GM21367 (cell line): ENCODE measurements around the gene USP6.
"Not testable (repeated sequence)": the region's sequence is repeated elsewhere in the genome, so short reads cannot be mapped to it uniquely, and the experiment has no call there.

Experiments used
- ATAC-seq: cut with Tn5 transposase; IDR thresholded peaks from one replicate; pipeline ENCODE4 v1.9.1; 2021; ENCODE audit not compliant: unreplicated experiment

USP6 gene

GRCh38 chr17:5121186-5121841 is 5.5 kb downstream of the USP6 start:
- no peak for ATAC-seq

DNA sequence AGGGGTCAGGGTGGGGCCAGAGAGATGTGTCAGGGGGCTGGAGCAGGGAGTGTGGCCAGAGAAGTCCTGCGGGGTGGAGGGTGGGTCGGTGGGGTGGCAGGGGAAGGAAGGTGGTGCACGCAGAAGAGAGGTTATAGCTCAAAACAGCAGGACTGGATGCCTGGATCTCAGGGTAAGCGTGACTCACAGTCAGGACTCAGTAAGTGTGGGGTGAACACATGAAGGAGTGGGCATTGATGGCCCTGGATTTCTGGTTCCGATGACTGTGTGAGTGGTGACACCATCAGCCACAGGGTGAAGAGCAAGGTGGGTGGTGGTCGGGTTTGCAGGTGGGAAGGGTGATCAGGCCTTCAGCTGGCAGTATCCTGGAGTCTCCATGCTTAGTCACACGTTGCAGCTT is 6.2 kb downstream of the USP6 start:
- ATAC-seq: not testable (repeated sequence)

DNA sequence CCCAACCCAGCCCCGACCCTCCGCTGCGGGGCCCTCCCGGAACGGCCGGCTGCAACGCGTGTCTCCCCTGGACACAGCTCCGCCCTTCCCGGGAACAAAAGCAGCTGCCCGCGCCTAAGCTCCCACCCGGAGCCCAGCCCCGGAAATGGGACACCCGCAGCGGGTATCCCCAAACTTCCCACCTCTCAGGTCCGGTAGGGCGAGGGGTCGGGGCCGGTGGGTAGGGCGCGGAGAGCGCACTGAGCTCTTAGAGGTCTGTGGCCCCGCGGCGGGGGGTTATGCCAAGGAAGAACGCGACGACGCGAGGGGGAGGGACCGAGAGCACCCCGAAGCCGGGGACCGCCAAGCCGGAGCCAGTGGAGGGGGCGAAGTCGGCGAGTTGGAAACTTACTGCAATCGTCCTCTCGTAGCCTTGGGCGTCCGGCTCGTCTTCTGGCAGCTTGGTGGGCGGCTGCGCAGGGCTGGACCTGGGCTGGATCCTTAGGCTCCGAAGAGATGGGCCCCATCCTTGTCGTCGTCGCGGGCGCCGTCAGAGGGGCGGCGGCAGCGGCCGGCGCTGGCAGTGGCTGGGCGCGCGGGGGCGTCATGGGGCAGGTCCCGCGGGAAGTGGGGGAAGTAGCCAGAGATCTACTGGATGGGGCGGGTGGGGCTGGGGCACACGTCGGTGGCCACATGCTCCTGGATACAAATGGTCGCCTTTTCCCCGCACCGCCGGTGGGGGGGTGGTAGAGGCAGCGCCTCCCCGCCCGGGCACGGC is 6.9 kb downstream of the USP6 start:
- ATAC-seq: no peak

DNA sequence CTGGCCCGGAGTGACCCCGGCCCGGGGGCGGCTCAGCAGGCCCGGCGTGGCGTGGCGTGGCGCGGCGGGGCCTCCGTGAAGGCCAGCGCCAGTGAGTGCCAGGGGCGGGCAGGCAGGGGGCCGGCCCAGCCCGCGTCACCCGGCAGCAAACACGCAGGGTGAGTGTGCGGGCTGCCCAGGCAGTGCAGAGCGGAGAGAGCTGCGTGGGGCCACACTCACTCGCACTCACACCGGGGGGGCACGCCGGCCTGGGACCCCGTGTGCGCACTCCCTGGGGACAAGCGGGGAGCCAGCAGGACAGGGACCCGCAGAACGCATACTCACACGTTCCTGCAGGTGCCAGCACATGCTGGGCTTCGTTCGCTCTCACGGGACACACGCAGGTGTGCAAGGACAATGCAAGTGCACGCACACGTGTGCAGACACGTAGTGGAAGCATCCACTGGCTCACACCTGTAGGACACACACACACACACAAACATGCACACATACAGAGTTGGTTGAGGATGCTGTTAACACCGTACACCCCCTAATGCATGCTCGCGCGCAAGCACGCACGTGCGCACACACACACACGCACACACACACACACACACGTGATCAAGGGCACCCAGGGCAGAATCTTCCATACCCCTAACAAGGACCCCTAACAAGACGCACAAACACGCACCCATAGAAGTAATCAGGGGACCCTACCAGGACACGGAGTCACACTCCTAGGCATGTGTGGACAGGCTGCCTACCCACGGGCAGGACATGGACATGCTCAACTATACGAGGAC is 7.7 kb downstream of the USP6 start:
- no peak for ATAC-seq

DNA sequence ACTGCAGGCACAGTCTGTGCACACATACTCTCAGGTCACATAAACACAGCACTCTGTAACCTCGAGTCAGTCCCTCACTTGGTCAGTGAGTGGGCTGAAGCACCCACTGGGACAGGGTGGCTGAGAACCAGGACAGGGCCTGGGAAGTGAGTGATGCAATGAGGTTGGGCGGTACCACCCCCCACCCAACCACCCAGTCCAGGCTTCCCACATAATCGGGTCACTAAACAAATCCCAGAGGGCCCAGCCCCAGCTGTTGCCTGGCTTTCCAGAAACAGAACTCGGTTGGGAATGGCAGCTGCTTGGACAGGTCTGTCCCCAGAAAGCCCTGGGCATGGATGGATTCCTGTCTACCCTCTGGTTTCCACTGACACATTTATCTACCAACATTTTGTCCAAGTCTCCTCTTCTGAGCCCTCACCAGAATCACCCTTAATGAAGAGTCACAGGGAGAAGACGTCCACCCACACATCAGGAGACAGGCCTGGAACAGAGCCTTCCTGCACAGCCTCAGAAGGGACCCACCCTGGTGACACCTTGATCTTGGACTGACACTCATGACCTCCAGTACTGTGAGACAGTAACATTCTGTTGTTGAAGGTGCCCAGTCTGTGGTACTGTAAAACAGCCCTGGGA is 8.4 kb downstream of the USP6 start:
- ATAC-seq: not testable (repeated sequence)

DNA sequence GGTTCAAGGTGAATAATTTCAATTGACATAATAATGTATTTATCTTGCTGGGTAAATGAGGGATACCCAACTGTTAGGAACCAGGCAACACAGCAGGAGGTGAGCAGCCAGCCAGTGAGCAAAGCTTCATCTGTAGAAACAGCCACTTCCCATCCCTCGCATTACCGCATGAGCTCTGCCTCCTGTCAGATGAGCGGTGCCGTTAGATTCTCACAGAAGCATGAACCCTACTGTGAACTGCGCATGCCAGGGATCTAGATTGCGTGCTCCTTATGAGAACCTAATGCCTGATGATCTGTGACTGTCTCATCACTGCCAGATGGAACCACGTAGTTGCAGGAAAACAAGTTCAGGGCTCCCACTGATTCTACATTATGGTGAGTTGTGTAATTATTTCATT is 9.1 kb downstream of the USP6 start:
- ATAC-seq: not testable (repeated sequence)

DNA sequence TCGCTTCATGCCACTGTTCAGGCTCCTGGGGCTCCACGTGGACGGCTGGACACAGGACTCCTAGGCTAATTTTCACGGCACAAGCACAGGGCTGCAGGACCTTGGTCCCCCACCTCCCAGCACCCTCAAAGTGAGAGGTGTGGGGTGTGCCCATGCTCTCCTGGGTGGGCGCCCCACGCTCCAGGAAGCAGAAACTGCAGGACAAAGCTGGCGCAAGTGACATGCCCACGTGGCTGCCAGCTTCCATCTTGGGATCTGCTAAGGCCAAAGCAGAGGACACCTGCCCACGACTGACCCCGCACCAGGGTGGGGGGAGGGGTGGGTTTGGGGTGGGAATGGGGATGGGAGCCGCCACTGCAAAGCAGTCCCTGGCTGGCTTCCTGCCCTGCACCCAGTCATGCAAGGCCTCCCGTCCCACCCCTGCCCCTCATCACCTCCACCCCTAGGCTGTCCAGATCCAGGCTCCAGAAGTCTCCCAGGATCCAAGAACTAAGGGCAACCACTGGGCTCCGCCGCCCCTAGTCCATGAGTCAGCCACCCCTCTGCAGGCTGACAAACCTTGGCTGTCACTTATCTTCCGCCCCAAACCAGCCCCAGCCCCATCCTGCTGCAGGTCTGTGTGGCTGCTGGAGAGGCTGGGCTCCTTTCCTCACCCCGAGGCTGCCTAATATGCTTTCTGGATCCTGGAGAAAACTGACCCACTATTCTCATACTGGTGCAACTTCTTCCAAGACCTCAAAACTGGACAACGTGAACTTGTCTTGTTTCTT is 11.1 kb downstream of the USP6 start:
- ATAC-seq: no peak

GRCh38 chr17:5127910-5128309 is 12.1 kb downstream of the USP6 start:
- ATAC-seq: no peak

GRCh38 chr17:5128387-5128786 is 12.6 kb downstream of the USP6 start:
- not testable (repeated sequence) for ATAC-seq

GRCh38 chr17:5128905-5129535 is 13.2 kb downstream of the USP6 start:
- no peak for ATAC-seq

DNA sequence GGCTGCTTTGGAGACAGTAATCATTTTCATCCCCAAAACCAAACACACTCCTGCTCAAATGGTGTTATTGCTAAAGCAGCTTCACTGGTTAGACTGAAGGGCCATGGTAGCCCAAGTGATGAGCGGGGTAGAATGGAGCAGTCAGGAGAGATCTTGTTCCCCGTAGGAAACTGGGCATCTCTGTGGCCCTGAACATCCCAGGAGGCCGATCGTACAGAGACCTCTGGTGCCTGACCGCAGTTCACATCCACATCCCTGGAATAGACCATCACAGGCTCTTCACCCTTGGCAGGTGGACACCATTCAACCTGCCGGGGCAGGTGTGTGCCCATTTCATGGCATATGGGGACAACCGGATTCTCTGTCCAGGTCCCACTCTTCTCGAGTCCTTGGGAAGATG is 13.9 kb downstream of the USP6 start:
- ATAC-seq: not testable (repeated sequence)

GRCh38 chr17:5130261-5130660 is 14.4 kb downstream of the USP6 start:
- not testable (repeated sequence) for ATAC-seq

GRCh38 chr17:5130687-5131086 is 14.9 kb downstream of the USP6 start:
- ATAC-seq: not testable (repeated sequence)

GRCh38 chr17:5131146-5131715 is 15.4 kb downstream of the USP6 start:
- no peak for ATAC-seq

GRCh38 chr17:5131799-5132502 is 16.1 kb downstream of the USP6 start:
- ATAC-seq: not testable (repeated sequence)

GRCh38 chr17:5132503-5133225 is 16.8 kb downstream of the USP6 start:
- ATAC-seq: not testable (repeated sequence)

GRCh38 chr17:5133311-5133710 is 17.5 kb downstream of the USP6 start:
- no peak for ATAC-seq

- ATAC-seq: not testable (repeated sequence)
Observed at GRCh38 chr17:5133961-5134360, 18.1 kb downstream of the USP6 start.
